HEK293 (cell line): ENCODE results near the gene CTIF.

Experiments used
- CTCF ChIA-PET: fragments of 350-600 bp; formaldehyde crosslinking; extraction: SDS; loops from one replicate; lab custom pipeline; 2021; ENCODE audit warnings: antibody characterized with exemption; lab: Yijun Ruan, JAX
- POLR2A ChIA-PET: fragments of 300-600 bp; formaldehyde crosslinking; extraction: SDS; loops from one replicate; lab custom pipeline; 2020; ENCODE audit warnings: antibody characterized with exemption, inconsistent platforms; lab: Yijun Ruan, JAX
- H3K27ac ChIP-seq: fragments of 200-500 bp; sonication (Bioruptor generic); 2 replicates; pipeline ENCODE4 v1.5.1; 2014; ENCODE audit warnings: low read depth, low read length, control low read depth, inconsistent platforms; ENCODE audit errors: extremely low read depth
- H3K36me3 ChIP-seq, 2 experiments: fragments of 200-500 bp in 1 of 2; sonication (Bioruptor generic) in 1 of 2; 1 replicate in 1 of 2; 2 replicates in 1 of 2; pipeline ENCODE4 v1.5.1; 2014 to 2017; ENCODE audit warnings: inconsistent platforms in 2 of 2, low read length in 2 of 2; ENCODE audit not compliant: control insufficient read depth in 2 of 2, insufficient read depth in 1 of 2
- H3K4me1 ChIP-seq: fragments of 200-500 bp; sonication (Bioruptor generic); 2 replicates; pipeline ENCODE4 v1.5.1; 2014; ENCODE audit warnings: mild to moderate bottlenecking, low read length, inconsistent platforms; ENCODE audit not compliant: control insufficient read depth, insufficient read depth
- H3K4me3 ChIP-seq: 2 replicates; pipeline ENCODE4 v1.5.1; 2011; ENCODE audit warnings: low read depth, mild to moderate bottlenecking, control low read depth, low read length, moderate library complexity
- H3K9me3 ChIP-seq: fragments of 200-500 bp; sonication (Bioruptor generic); 2 replicates; pipeline ENCODE4 v1.5.1; 2014; ENCODE audit warnings: low read depth, low read length, inconsistent platforms; ENCODE audit not compliant: control insufficient read depth, insufficient read depth
- GFI1B ChIP-seq: fragments of 450-650 bp; formaldehyde crosslinking; IDR thresholded peaks from 2 replicates; pipeline ENCODE4 v1.5.1; 2016; ENCODE audit warnings: missing biosample characterization, missing genetic modification characterization
- MEIS1 ChIP-seq: sonication (generic); formaldehyde crosslinking; IDR thresholded peaks from 2 replicates; pipeline ENCODE4 v1.8.1; 2022; ENCODE audit warnings: missing genetic modification reagents, mild to moderate bottlenecking, borderline replicate concordance
- SCRT2 ChIP-seq: fragments of 450-650 bp; formaldehyde crosslinking; IDR thresholded peaks from 2 replicates; pipeline ENCODE4 v1.5.1; 2016; ENCODE audit warnings: missing biosample characterization, missing genetic modification characterization
- SP3 ChIP-seq: fragments of 450-650 bp; formaldehyde crosslinking; IDR thresholded peaks from 2 replicates; pipeline ENCODE4 v1.5.1; 2016; ENCODE audit warnings: missing biosample characterization, missing genetic modification characterization
- ZBTB21 ChIP-seq: fragments of 450-650 bp; formaldehyde crosslinking; IDR thresholded peaks from 2 replicates; pipeline ENCODE4 v1.5.1; 2017; ENCODE audit warnings: missing biosample characterization, missing genetic modification characterization
- ZFHX2 ChIP-seq: fragments of 450-650 bp; formaldehyde crosslinking; conservative IDR thresholded peaks from 2 replicates; pipeline ENCODE4 v1.5.1; 2016; ENCODE audit warnings: missing biosample characterization, missing genetic modification characterization
- ZFP41 ChIP-seq: fragments of 450-650 bp; formaldehyde crosslinking; IDR thresholded peaks from 2 replicates; pipeline ENCODE4 v1.5.1; 2016; ENCODE audit warnings: missing biosample characterization, missing genetic modification characterization, borderline replicate concordance
- ZNF140 ChIP-seq: fragments of 450-650 bp; formaldehyde crosslinking; IDR thresholded peaks from 2 replicates; pipeline ENCODE4 v1.5.1; 2016; ENCODE audit warnings: missing biosample characterization, missing genetic modification characterization
- ZNF146 ChIP-seq: fragments of 450-650 bp; formaldehyde crosslinking; IDR thresholded peaks from 2 replicates; pipeline ENCODE4 v1.5.1; 2016; ENCODE audit warnings: missing biosample characterization, missing genetic modification characterization
- ZNF23 ChIP-seq: fragments of 450-650 bp; formaldehyde crosslinking; IDR thresholded peaks from 2 replicates; pipeline ENCODE4 v1.5.1; 2016; ENCODE audit warnings: missing biosample characterization, missing genetic modification characterization, borderline replicate concordance
- ZNF239 ChIP-seq: fragments of 450-650 bp; formaldehyde crosslinking; IDR thresholded peaks from 2 replicates; pipeline ENCODE4 v1.5.1; 2016; ENCODE audit warnings: missing biosample characterization, missing genetic modification characterization
- ZNF341 ChIP-seq: fragments of 450-650 bp; formaldehyde crosslinking; IDR thresholded peaks from 2 replicates; pipeline ENCODE4; 2016; ENCODE audit warnings: low read depth, missing biosample characterization, missing genetic modification characterization
- ZNF433 ChIP-seq: fragments of 450-650 bp; formaldehyde crosslinking; IDR thresholded peaks from 2 replicates; pipeline ENCODE4 v1.5.1; 2016; ENCODE audit warnings: missing biosample characterization, missing genetic modification characterization, low read depth
- ZNF529 ChIP-seq: fragments of 450-650 bp; formaldehyde crosslinking; IDR thresholded peaks from 2 replicates; pipeline ENCODE4 v1.5.1; 2017; ENCODE audit warnings: missing genetic modification characterization, missing biosample characterization; ENCODE audit not compliant: insufficient replicate concordance
- ZNF585B ChIP-seq: fragments of 450-650 bp; formaldehyde crosslinking; IDR thresholded peaks from 2 replicates; pipeline ENCODE4 v1.5.1; 2016; ENCODE audit warnings: missing biosample characterization, missing genetic modification characterization
- ZNF596 ChIP-seq: fragments of 450-650 bp; IDR thresholded peaks from 2 replicates; pipeline ENCODE4 v1.5.0; 2018; ENCODE audit warnings: missing biosample characterization, mild to moderate bottlenecking, missing genetic modification characterization, moderate library complexity
- ZNF623 ChIP-seq: fragments of 450-650 bp; formaldehyde crosslinking; IDR thresholded peaks from 2 replicates; pipeline ENCODE4 v1.5.1; 2016; ENCODE audit warnings: missing biosample characterization, missing genetic modification characterization
- ZNF658 ChIP-seq: fragments of 450-650 bp; formaldehyde crosslinking; IDR thresholded peaks from 2 replicates; pipeline ENCODE4; 2016; ENCODE audit warnings: missing biosample characterization, missing genetic modification characterization
- TF ChIP-seq, protein P1 (sequence below): IDR thresholded peaks from 2 replicates; pipeline ENCODE4 v1.6.1; 2011; ENCODE audit warnings: mild to moderate bottlenecking, low read depth, low read length, borderline replicate concordance
- TF ChIP-seq, protein P2 (sequence below): fragments of 450-650 bp; formaldehyde crosslinking; IDR thresholded peaks from 2 replicates; pipeline ENCODE4 v1.5.1; 2016; ENCODE audit warnings: missing biosample characterization, missing genetic modification characterization
- TF ChIP-seq, protein P3 (sequence below): fragments of 450-650 bp; formaldehyde crosslinking; IDR thresholded peaks from 2 replicates; pipeline ENCODE4 v1.5.1; 2017; ENCODE audit warnings: missing biosample characterization, missing genetic modification characterization
- TF ChIP-seq, protein P4 (sequence below): fragments of 450-650 bp; formaldehyde crosslinking; IDR thresholded peaks from 2 replicates; pipeline ENCODE4 v1.5.1; 2016; ENCODE audit warnings: missing biosample characterization, missing genetic modification characterization
- TF ChIP-seq, protein P5 (sequence below): fragments of 450-650 bp; formaldehyde crosslinking; IDR thresholded peaks from 2 replicates; pipeline ENCODE4 v1.5.1; 2016; ENCODE audit warnings: missing biosample characterization, missing genetic modification characterization
- TF ChIP-seq, protein P6 (sequence below): fragments of 450-650 bp; formaldehyde crosslinking; IDR thresholded peaks from 2 replicates; pipeline ENCODE4 v1.5.1; 2016; ENCODE audit warnings: missing biosample characterization, missing genetic modification characterization

Gene CTIF

DNA sequence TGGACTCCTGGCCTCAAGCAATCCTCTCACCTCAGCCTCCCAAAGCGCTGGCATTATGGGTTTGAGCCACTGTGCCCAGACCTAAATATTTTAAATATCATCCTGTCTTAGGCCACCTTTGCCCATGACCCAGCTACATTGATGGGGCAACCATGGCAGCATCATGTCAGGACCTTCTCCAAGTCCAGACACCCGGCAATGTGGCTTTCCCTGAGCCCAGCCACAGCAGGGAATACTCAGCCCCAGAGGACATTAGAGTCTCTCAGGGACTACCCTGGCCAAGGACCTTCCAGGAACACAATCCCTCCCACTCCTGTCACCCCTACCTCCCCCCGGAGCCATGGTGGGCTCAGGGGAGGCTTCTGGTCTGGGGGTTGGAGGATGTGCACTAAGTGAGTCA lies 339.1 kb downstream of the CTIF start (continued):
- no peak for TF ChIP-seq SCRT2 (tag by site-specific recombination)

DNA sequence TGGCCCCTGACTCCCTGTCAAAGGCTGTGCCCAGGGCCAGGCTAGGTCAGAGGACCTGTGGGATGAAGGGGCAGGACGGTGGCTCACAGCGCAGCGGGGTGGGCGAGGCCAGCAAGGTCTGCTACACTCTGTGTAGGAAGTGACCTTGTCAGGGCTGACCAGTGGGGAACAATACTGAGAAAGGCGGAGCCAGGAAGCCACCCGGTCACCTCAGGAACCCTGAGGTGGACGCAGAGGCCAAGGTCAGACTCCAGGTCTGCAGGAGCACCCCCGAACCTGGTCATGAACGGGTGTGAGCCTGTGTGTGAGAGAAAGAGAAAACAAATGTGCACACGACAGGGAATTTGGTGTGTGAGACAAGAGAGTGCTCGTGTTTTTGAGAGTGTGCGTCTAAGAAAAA lies 339.6 kb downstream of the CTIF start:
- H3K4me3 ChIP-seq, result no peak overlapping the region
- no peaks in the 10 kb centered on the region for H3K9me3 ChIP-seq
- no peak overlapping the region for H3K27ac ChIP-seq
- ChIA-PET POLR2A (no interaction called here), CTCF (no interaction called here)
- no peaks in the 10 kb centered on the region for H3K4me1 ChIP-seq
- no peak for TF ChIP-seq ZNF239 (tag by site-specific recombination)
- TF ChIP-seq, protein P1, sequence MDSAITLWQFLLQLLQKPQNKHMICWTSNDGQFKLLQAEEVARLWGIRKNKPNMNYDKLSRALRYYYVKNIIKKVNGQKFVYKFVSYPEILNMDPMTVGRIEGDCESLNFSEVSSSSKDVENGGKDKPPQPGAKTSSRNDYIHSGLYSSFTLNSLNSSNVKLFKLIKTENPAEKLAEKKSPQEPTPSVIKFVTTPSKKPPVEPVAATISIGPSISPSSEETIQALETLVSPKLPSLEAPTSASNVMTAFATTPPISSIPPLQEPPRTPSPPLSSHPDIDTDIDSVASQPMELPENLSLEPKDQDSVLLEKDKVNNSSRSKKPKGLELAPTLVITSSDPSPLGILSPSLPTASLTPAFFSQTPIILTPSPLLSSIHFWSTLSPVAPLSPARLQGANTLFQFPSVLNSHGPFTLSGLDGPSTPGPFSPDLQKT, result no peak
- TF ChIP-seq, protein P2, sequence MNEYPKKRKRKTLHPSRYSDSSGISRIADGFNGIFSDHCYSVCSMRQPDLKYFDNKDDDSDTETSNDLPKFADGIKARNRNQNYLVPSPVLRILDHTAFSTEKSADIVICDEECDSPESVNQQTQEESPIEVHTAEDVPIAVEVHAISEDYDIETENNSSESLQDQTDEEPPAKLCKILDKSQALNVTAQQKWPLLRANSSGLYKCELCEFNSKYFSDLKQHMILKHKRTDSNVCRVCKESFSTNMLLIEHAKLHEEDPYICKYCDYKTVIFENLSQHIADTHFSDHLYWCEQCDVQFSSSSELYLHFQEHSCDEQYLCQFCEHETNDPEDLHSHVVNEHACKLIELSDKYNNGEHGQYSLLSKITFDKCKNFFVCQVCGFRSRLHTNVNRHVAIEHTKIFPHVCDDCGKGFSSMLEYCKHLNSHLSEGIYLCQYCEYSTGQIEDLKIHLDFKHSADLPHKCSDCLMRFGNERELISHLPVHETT (tag by site-specific recombination), result no peak
- TF ChIP-seq ZNF23 (tag by site-specific recombination), result no peak
- no peak for TF ChIP-seq ZNF596 (tag by site-specific recombination)
- TF ChIP-seq, protein P3, sequence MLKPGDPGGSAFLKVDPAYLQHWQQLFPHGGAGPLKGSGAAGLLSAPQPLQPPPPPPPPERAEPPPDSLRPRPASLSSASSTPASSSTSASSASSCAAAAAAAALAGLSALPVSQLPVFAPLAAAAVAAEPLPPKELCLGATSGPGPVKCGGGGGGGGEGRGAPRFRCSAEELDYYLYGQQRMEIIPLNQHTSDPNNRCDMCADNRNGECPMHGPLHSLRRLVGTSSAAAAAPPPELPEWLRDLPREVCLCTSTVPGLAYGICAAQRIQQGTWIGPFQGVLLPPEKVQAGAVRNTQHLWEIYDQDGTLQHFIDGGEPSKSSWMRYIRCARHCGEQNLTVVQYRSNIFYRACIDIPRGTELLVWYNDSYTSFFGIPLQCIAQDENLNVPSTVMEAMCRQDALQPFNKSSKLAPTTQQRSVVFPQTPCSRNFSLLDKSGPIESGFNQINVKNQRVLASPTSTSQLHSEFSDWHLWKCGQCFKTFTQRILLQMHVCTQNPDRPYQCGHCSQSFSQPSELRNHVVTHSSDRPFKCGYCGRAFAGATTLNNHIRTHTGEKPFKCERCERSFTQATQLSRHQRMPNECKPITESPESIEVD (tag by site-specific recombination), result no peak
- TF ChIP-seq ZNF341 (tag by site-specific recombination), result no peak
- TF ChIP-seq ZFP41 (tag by site-specific recombination), result no peak
- no peak for TF ChIP-seq ZFHX2 (tag by site-specific recombination)
- TF ChIP-seq, protein P4, sequence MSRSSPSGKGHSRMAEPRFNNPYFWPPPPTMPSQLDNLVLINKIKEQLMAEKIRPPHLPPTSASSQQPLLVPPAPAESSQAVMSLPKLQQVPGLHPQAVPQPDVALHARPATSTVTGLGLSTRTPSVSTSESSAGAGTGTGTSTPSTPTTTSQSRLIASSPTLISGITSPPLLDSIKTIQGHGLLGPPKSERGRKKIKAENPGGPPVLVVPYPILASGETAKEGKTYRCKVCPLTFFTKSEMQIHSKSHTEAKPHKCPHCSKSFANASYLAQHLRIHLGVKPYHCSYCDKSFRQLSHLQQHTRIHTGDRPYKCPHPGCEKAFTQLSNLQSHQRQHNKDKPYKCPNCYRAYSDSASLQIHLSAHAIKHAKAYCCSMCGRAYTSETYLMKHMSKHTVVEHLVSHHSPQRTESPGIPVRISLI (tag by site-specific recombination), result no peak
- no peak for TF ChIP-seq ZNF623 (tag by site-specific recombination)
- no peak for TF ChIP-seq SP3 (tag by site-specific recombination)
- no peak for TF ChIP-seq ZNF140
- no peak for TF ChIP-seq ZNF529 (tag by site-specific recombination)
- TF ChIP-seq ZNF146 (tag by site-specific recombination), result no peak
- TF ChIP-seq MEIS1 (CRISPR knock-in tag), result no peak
- no peaks in the 10 kb centered on the region for H3K36me3 ChIP-seq

DNA sequence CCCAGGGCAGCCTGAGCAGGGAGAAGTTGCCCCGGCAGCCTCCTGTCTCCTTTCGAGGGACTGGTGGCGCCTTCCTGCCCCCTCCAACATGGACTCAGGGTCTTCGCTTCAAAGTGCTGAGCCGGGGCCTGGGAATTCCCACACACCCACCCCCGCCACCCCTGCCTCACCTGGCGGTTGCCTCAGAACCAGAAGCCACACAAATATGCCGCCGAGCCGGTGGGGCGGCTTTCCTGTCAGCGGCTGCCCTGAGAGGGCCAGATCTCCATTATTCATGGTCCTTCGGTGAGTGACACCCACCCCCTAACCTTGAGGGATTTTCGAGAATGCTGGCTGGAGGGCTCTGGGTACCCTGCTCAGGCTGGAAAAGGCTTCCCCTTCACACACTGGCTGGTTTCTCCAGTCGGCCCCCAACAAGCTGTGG lies 340.2 kb downstream of the CTIF start:
- no peak overlapping the region for H3K27ac ChIP-seq
- H3K4me3 ChIP-seq, result no peak overlapping the region
- H3K9me3 ChIP-seq, result no peaks in the 10 kb centered on the region
- POLR2A ChIA-PET, result no interaction called here
- CTCF ChIA-PET, result no interaction called here
- TF ChIP-seq ZBTB21 (tag by site-specific recombination), result no peak
- TF ChIP-seq GFI1B (tag by site-specific recombination), result no peak
- TF ChIP-seq, protein P5, sequence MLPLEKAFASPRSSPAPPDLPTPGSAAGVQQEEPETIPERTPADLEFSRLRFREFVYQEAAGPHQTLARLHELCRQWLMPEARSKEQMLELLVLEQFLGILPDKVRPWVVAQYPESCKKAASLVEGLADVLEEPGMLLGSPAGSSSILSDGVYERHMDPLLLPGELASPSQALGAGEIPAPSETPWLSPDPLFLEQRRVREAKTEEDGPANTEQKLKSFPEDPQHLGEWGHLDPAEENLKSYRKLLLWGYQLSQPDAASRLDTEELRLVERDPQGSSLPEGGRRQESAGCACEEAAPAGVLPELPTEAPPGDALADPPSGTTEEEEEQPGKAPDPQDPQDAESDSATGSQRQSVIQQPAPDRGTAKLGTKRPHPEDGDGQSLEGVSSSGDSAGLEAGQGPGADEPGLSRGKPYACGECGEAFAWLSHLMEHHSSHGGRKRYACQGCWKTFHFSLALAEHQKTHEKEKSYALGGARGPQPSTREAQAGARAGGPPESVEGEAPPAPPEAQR (tag by site-specific recombination), result no peak
- TF ChIP-seq ZNF585B, result no peak
- no peak for TF ChIP-seq ZNF433
- TF ChIP-seq, protein P6, sequence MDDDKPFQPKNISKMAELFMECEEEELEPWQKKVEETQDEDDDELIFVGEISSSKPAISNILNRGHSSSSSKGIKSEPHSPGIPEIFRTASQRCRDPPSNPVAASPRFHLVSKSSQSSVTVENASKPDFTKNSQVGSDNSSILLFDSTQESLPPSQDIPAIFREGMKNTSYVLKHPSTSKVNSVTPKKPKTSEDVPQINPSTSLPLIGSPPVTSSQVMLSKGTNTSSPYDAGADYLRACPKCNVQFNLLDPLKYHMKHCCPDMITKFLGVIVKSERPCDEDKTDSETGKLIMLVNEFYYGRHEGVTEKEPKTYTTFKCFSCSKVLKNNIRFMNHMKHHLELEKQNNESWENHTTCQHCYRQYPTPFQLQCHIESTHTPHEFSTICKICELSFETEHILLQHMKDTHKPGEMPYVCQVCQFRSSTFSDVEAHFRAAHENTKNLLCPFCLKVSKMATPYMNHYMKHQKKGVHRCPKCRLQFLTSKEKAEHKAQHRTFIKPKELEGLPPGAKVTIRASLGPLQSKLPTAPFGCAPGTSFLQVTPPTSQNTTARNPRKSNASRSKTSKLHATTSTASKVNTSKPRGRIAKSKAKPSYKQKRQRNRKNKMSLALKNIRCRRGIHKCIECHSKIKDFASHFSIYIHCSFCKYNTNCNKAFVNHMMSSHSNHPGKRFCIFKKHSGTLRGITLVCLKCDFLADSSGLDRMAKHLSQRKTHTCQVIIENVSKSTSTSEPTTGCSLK (tag by site-specific recombination), result no peak
- TF ChIP-seq ZNF658 (tag by site-specific recombination), result no peak
- H3K36me3 ChIP-seq, result no peaks in the 10 kb centered on the region
- H3K4me1 ChIP-seq, result no peaks in the 10 kb centered on the region
